ENCODE measurements around the gene TMEM41A.
"Not testable (repeated sequence)": the region's sequence is repeated elsewhere in the genome, so short reads cannot be mapped to it uniquely, and the experiment has no call there.

Gene TMEM41A

GRCh38 chr3:185486394-185486793, 12.4 kb downstream of the TMEM41A start:
- FAIRE-seq: no peak

GRCh38 chr3:185484296-185484695, 14.5 kb downstream of the TMEM41A start:
- FAIRE-seq: no peak

- FAIRE-seq: no peak
These were observed 19.4 kb downstream of the TMEM41A start for GRCh38 chr3:185479373-185479945.

- no peak for FAIRE-seq
These were observed 21.5 kb downstream of the TMEM41A start for GRCh38 chr3:185477316-185477715.

- not testable (repeated sequence) for FAIRE-seq
These were observed 23.9 kb downstream of the TMEM41A start for GRCh38 chr3:185474922-185475321.

GRCh38 chr3:185473290-185473815, 25.5 kb downstream of the TMEM41A start:
- FAIRE-seq: no peak

- no peak for FAIRE-seq
These were observed 28.5 kb downstream of the TMEM41A start for GRCh38 chr3:185470323-185470722.

- FAIRE-seq: no peak
These were observed 29.3 kb downstream of the TMEM41A start for GRCh38 chr3:185469542-185469941.

- FAIRE-seq: not testable (repeated sequence)
These were observed 32.7 kb downstream of the TMEM41A start for GRCh38 chr3:185466123-185466522.

- FAIRE-seq: no peak
These were observed 33.4 kb downstream of the TMEM41A start for GRCh38 chr3:185465471-185465870.

GRCh38 chr3:185460719-185461350, 38.0 kb downstream of the TMEM41A start:
- peak; percentile 21 for FAIRE-seq

GRCh38 chr3:185460309-185460708, 38.5 kb downstream of the TMEM41A start:
- FAIRE-seq: no peak

- no peak for FAIRE-seq
These were observed 41.5 kb downstream of the TMEM41A start for GRCh38 chr3:185457376-185457775.

- not testable (repeated sequence) for FAIRE-seq
These were observed 47.4 kb downstream of the TMEM41A start for GRCh38 chr3:185451432-185451831.

GRCh38 chr3:185448107-185448506, 50.7 kb downstream of the TMEM41A start:
- no peak for FAIRE-seq

GRCh38 chr3:185444329-185444728, 54.5 kb downstream of the TMEM41A start:
- FAIRE-seq: no peak

- FAIRE-seq: no peak
These were observed 56.8 kb downstream of the TMEM41A start for GRCh38 chr3:185442031-185442430.

GRCh38 chr3:185439745-185440466, 58.9 kb downstream of the TMEM41A start:
- no peak for FAIRE-seq
